K562 (cell line): ENCODE results near the gene BICD1.

Experiments used
- CREM ChIP-seq: IDR thresholded peaks from 2 replicates; pipeline ENCODE4 v1.6.1; 2014; ENCODE audit warnings: antibody characterized with exemption, low read depth
- HNRNPLL ChIP-seq: fragments of 200-400 bp; formaldehyde crosslinking; IDR thresholded peaks from 2 replicates; pipeline ENCODE4 v1.6.1; 2017; ENCODE audit warnings: low read length, low read depth, mild to moderate bottlenecking; ENCODE audit not compliant: poor library complexity, severe bottlenecking
- JUNB ChIP-seq: fragments of 450-650 bp; formaldehyde crosslinking; conservative IDR thresholded peaks from 2 replicates; pipeline ENCODE4 v1.4.0; 2020; ENCODE audit warnings: mild to moderate bottlenecking
- KLF10 ChIP-seq: fragments of 250-450 bp; sonication (Bioruptor Pico); IDR thresholded peaks from 2 replicates; pipeline ENCODE4 v1.6.1; 2021; ENCODE audit warnings: matching md5 sums
- NR3C1 ChIP-seq: sonication (generic); formaldehyde crosslinking; IDR thresholded peaks from 2 replicates; pipeline ENCODE4 v1.8.1; 2022; ENCODE audit warnings: missing genetic modification reagents
- PHB2 ChIP-seq: fragments of 450-650 bp; IDR thresholded peaks from 2 replicates; pipeline ENCODE4 v1.6.1; 2017; ENCODE audit warnings: low read depth
- SMARCE1 ChIP-seq: fragments of 450-650 bp; IDR thresholded peaks from 2 replicates; pipeline ENCODE4 v1.7.1; 2016; ENCODE audit warnings: mild to moderate bottlenecking
- ZNF121 ChIP-seq: sonication (generic); formaldehyde crosslinking; conservative IDR thresholded peaks from 2 replicates; pipeline ENCODE4 v1.8.0; 2022; ENCODE audit warnings: missing genetic modification reagents
- TF ChIP-seq, protein P1 (sequence below), 3 experiments: IDR thresholded peaks in 2 of 3; conservative IDR thresholded peaks in 1 of 3; 2 replicates each; pipeline ENCODE4 v1.5.1; 2011 to 2012; ENCODE audit warnings: low read length in 3 of 3, mild to moderate bottlenecking in 3 of 3, control low read depth in 2 of 3, improper control_type of control experiment in 1 of 3, inconsistent platforms in 1 of 3, low read depth in 1 of 3, mixed read lengths in 1 of 3, moderate library complexity in 1 of 3; ENCODE audit not compliant: insufficient read depth in 2 of 3
- TF ChIP-seq, protein P2 (sequence below): IDR thresholded peaks from 2 replicates; pipeline ENCODE4 v1.6.1; 2016; ENCODE audit warnings: missing genetic modification characterization, missing compliant biosample characterization
- TF ChIP-seq, protein P3 (sequence below), 2 experiments: fragments of 200-800 bp in 1 of 2; sonication (Bioruptor generic) in 1 of 2; sonication (generic) in 1 of 2; formaldehyde crosslinking in 1 of 2; IDR thresholded peaks in 1 of 2; conservative IDR thresholded peaks in 1 of 2; 2 replicates each; pipeline versions ENCODE4 v1.5.0 to v1.6.1; 2016 to 2020; ENCODE audit warnings: missing compliant biosample characterization in 1 of 2, missing genetic modification characterization in 1 of 2, missing genetic modification reagents in 1 of 2

DNA sequence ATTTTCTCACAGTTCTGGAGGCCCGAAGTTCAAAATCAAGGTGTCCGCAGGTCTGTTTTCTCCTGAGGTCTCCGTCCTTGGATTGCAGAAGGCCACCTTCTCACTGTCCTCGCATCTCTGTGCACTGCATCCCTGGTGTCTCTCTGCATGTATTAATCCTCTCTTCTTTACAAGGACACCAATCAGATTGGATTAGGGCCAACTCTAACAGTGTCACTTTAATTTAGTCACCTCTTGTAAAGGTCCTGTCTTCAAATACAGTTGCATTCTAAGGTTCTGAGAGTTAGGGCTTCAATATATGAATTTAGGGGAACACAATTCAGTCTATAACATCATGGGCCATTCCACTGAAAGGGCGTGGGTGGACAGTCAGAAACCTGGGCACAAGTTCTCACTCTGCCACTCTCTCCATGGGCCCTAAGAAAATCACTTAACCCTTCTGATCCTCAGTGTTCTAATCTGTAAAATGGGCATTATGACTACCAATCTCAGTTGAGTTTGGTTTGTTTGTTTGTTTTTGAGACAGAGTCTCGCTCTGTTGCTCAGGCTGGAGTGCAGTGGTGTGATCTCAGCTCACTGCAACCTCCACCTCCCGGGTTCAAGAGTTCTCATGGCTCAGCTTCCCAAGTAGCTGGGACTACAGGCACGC is 251.1 kb downstream of the BICD1 start:
- TF ChIP-seq PHB2 (no peak), JUNB (CRISPR knock-in tag) (no peak), HNRNPLL (no peak), SMARCE1 (no peak), NR3C1 (CRISPR knock-in tag) (no peak), KLF10 (no peak), ZNF121 (CRISPR knock-in tag) (no peak), CREM (no peak)
- TF ChIP-seq, protein P1, sequence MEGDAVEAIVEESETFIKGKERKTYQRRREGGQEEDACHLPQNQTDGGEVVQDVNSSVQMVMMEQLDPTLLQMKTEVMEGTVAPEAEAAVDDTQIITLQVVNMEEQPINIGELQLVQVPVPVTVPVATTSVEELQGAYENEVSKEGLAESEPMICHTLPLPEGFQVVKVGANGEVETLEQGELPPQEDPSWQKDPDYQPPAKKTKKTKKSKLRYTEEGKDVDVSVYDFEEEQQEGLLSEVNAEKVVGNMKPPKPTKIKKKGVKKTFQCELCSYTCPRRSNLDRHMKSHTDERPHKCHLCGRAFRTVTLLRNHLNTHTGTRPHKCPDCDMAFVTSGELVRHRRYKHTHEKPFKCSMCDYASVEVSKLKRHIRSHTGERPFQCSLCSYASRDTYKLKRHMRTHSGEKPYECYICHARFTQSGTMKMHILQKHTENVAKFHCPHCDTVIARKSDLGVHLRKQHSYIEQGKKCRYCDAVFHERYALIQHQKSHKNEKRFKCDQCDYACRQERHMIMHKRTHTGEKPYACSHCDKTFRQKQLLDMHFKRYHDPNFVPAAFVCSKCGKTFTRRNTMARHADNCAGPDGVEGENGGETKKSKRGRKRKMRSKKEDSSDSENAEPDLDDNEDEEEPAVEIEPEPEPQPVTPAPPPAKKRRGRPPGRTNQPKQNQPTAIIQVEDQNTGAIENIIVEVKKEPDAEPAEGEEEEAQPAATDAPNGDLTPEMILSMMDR (IDR thresholded peaks at IDR 0.05 in 2 of 3, conservative IDR thresholded peaks at IDR 0.05 in 1 of 3; ENCODE audit: insufficient read depth in 2 of 3, low read depth in 1 of 3, low read length in 3 of 3): no peak
- TF ChIP-seq, protein P2, sequence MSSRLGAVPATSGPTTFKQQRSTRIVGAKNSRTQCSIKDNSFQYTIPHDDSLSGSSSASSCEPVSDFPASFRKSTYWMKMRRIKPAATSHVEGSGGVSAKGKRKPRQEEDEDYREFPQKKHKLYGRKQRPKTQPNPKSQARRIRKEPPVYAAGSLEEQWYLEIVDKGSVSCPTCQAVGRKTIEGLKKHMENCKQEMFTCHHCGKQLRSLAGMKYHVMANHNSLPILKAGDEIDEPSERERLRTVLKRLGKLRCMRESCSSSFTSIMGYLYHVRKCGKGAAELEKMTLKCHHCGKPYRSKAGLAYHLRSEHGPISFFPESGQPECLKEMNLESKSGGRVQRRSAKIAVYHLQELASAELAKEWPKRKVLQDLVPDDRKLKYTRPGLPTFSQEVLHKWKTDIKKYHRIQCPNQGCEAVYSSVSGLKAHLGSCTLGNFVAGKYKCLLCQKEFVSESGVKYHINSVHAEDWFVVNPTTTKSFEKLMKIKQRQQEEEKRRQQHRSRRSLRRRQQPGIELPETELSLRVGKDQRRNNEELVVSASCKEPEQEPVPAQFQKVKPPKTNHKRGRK (tag): no peak
- TF ChIP-seq, protein P3, sequence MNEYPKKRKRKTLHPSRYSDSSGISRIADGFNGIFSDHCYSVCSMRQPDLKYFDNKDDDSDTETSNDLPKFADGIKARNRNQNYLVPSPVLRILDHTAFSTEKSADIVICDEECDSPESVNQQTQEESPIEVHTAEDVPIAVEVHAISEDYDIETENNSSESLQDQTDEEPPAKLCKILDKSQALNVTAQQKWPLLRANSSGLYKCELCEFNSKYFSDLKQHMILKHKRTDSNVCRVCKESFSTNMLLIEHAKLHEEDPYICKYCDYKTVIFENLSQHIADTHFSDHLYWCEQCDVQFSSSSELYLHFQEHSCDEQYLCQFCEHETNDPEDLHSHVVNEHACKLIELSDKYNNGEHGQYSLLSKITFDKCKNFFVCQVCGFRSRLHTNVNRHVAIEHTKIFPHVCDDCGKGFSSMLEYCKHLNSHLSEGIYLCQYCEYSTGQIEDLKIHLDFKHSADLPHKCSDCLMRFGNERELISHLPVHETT (CRISPR knock-in tag; conservative IDR thresholded peaks at IDR 0.05 in 1 of 2, IDR thresholded peaks at IDR 0.05 in 1 of 2): no peak
